Measurements from ENCODE around the gene C1GALT1. TPM values are rescaled to one million over a fixed set of nuclear protein-coding genes. Genes with fewer than 3 reads are reported as not detected.

C1GALT1 gene
- total RNA-seq, 1 donor from 2014 or later: 37.2 TPM

DNA sequence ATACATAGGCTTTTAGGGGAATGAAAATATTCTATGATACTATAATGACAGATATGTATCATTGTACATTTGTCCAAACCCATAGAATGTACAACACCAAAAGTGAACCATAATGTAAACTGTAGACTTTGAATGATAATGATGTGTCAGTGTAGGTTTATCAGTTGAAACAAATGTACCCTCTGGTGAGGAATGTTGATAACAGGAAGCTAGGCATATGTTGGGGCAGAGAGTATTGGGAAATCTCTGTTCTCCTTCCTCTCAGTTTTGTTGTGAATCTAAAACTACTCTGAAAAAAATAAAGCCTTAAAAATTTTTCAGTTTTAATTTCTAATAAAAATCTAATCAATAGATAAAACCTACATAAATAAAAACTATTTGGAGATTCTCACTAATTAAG is 36.9 kb downstream of the C1GALT1 start:
- H3K27ac Mint-ChIP-seq: no peak overlapping the region
- peaks cover 48% of the 10 kb centered on the region for H3K36me3 Mint-ChIP-seq (ENCODE audit: low read depth)
- H3K9me3 Mint-ChIP-seq: no peaks in the 10 kb centered on the region
- intact Hi-C loops (cut with micrococcal nuclease): loop anchor here (5.0 kb wide), 1 partner anchor 37 kb away; the partner anchor contains the start of gene C1GALT1
- no peaks in the 10 kb centered on the region for H3K27me3 Mint-ChIP-seq
- no peak overlapping the region for H3K4me3 Mint-ChIP-seq
- H3K4me1 Mint-ChIP-seq: peaks cover 21% of the 10 kb centered on the region
- no peak for DNase-seq

DNA sequence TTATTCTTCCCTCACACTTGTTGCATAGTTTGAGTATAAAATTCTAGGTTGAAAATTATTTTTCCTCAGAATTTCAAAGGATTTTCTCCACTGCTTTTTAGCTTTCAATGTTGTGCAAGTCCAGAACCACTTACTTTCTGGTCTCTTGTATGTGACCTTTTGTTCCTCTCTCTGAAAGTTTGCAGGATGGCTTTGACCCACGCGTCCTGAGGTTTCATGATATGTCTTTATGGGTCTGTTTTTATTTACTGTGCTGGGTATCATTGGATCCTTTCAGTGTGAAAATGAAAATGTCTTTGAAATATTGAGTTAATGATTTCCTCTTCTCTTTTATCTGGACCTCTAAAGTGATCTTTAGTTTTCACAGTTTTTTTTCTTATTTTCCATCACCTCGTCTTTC is 38.5 kb downstream of the C1GALT1 start:
- Mint-ChIP-seq H3K36me3 (ENCODE audit: low read depth) (peaks cover 37% of the 10 kb centered on the region), H3K9me3 (no peaks in the 10 kb centered on the region), H3K27me3 (no peaks in the 10 kb centered on the region), H3K4me1 (peaks cover 21% of the 10 kb centered on the region), H3K27ac (no peak overlapping the region), H3K4me3 (no peak overlapping the region)
- DNase-seq: no peak
- intact Hi-C loops (cut with micrococcal nuclease): no loop called here

GRCh38 chr7:7221599-7222038 is 39.3 kb downstream of the C1GALT1 start:
- H3K4me1 Mint-ChIP-seq: peaks cover 21% of the 10 kb centered on the region
- no peaks in the 10 kb centered on the region for H3K27me3 Mint-ChIP-seq
- no peak overlapping the region for H3K4me3 Mint-ChIP-seq
- H3K27ac Mint-ChIP-seq: no peak overlapping the region
- no peak for DNase-seq
- H3K36me3 Mint-ChIP-seq (ENCODE audit: low read depth): peaks cover 31% of the 10 kb centered on the region
- no peaks in the 10 kb centered on the region for H3K9me3 Mint-ChIP-seq
- intact Hi-C loops (cut with micrococcal nuclease): no loop called here

GRCh38 chr7:7223250-7223649 is 40.9 kb downstream of the C1GALT1 start:
- DNase-seq: no peak
- no peak overlapping the region for H3K4me3 Mint-ChIP-seq
- H3K27ac Mint-ChIP-seq: no peak overlapping the region
- no peaks in the 10 kb centered on the region for H3K9me3 Mint-ChIP-seq
- peaks cover 21% of the 10 kb centered on the region for H3K36me3 Mint-ChIP-seq (ENCODE audit: low read depth)
- no peaks in the 10 kb centered on the region for H3K27me3 Mint-ChIP-seq
- intact Hi-C loops (cut with micrococcal nuclease): no loop called here
- peaks cover 11% of the 10 kb centered on the region for H3K4me1 Mint-ChIP-seq

- Mint-ChIP-seq H3K4me1 (peaks cover 9% of the 10 kb centered on the region), H3K27ac (no peak overlapping the region), H3K36me3 (ENCODE audit: low read depth) (peaks cover 30% of the 10 kb centered on the region), H3K9me3 (peaks cover 8% of the 10 kb centered on the region), H3K4me3 (no peak overlapping the region), H3K27me3 (no peaks in the 10 kb centered on the region)
- no peak for DNase-seq
- intact Hi-C loops (cut with micrococcal nuclease): no loop called here
Observed at GRCh38 chr7:7226407-7226806, 44.1 kb downstream of the C1GALT1 start.

DNA sequence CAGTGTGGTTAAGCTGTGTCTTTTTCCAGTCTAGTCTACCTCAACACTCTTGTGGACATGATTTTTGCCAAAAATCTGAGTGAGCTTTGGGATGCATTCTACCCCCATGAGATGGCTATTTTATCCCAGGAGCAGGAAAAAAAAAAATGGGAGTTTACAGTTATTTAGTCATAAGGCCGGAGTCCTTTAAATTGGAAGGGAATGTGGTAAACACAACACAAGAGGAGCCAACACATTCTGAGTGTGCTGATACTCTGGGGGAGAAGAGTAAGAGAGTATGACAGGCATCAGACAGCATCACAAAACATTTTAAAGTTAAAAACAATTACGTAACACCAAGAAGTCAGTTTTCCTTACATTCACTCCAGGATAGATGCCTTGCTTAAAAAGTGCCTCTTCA is 46.1 kb downstream of the C1GALT1 start:
- Mint-ChIP-seq H3K36me3 (ENCODE audit: low read depth) (peaks cover 33% of the 10 kb centered on the region), H3K27me3 (no peaks in the 10 kb centered on the region), H3K27ac (no peak overlapping the region), H3K9me3 (peaks cover 14% of the 10 kb centered on the region), H3K4me3 (no peak overlapping the region), H3K4me1 (peaks cover 18% of the 10 kb centered on the region)
- intact Hi-C loops (cut with micrococcal nuclease): no loop called here
- no peak for DNase-seq

- no peaks in the 10 kb centered on the region for H3K27me3 Mint-ChIP-seq
- intact Hi-C loops (cut with micrococcal nuclease): no loop called here
- peaks cover 14% of the 10 kb centered on the region for H3K9me3 Mint-ChIP-seq
Observed at GRCh38 chr7:7228967-7229366, 46.6 kb downstream of the C1GALT1 start.

GRCh38 chr7:7231000-7231399 is 48.7 kb downstream of the C1GALT1 start:
- intact Hi-C loops (cut with micrococcal nuclease): no loop called here
- no peak overlapping the region for H3K27ac Mint-ChIP-seq
- H3K9me3 Mint-ChIP-seq: peaks cover 14% of the 10 kb centered on the region
- no peaks in the 10 kb centered on the region for H3K27me3 Mint-ChIP-seq
- DNase-seq: no peak
- no peak overlapping the region for H3K4me3 Mint-ChIP-seq
- H3K4me1 Mint-ChIP-seq: peaks cover 20% of the 10 kb centered on the region
- peaks cover 41% of the 10 kb centered on the region for H3K36me3 Mint-ChIP-seq (ENCODE audit: low read depth)

More at GRCh38 chr7:7228967-7229366, 46.6 kb downstream of the C1GALT1 start:
- peaks cover 18% of the 10 kb centered on the region for H3K4me1 Mint-ChIP-seq
- no peak for DNase-seq
- no peak overlapping the region for H3K27ac Mint-ChIP-seq
- peaks cover 33% of the 10 kb centered on the region for H3K36me3 Mint-ChIP-seq (ENCODE audit: low read depth)
- H3K4me3 Mint-ChIP-seq: no peak overlapping the region

GRCh38 chr7:7231865-7232264 is 49.5 kb downstream of the C1GALT1 start:
- Mint-ChIP-seq H3K4me1 (peaks cover 20% of the 10 kb centered on the region), H3K27ac (no peak overlapping the region), H3K9me3 (peaks cover 14% of the 10 kb centered on the region), H3K27me3 (no peaks in the 10 kb centered on the region), H3K36me3 (ENCODE audit: low read depth) (peaks cover 44% of the 10 kb centered on the region), H3K4me3 (no peak overlapping the region)
- intact Hi-C loops (cut with micrococcal nuclease): no loop called here
- DNase-seq: no peak

DNA sequence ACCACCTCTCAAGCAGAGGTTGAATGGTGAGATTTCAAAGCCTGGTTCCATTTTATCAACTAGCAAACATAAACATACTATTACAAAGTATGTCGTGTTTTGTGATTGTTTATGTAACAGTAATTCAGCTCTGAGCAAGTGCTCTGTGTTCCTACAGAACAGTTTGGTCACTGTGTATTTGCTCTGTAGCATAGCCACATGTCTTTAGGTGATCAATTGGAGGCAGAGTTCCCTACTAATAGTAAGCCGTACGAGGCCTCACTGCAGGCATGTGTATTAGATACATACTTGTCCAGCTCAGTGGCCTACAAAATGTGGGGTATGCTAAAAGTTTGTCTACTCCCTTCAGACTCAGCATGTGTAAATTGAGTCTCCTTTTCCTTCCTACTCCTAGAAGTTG is 53.0 kb downstream of the C1GALT1 start:
- DNase-seq: no peak
- no peaks in the 10 kb centered on the region for H3K27me3 Mint-ChIP-seq
- H3K9me3 Mint-ChIP-seq: peaks cover 14% of the 10 kb centered on the region
- intact Hi-C loops (cut with micrococcal nuclease): no loop called here
- peaks cover 60% of the 10 kb centered on the region for H3K36me3 Mint-ChIP-seq (ENCODE audit: low read depth)
- H3K4me1 Mint-ChIP-seq: peaks cover 21% of the 10 kb centered on the region
- H3K27ac Mint-ChIP-seq: no peak overlapping the region
- H3K4me3 Mint-ChIP-seq: no peak overlapping the region

DNA sequence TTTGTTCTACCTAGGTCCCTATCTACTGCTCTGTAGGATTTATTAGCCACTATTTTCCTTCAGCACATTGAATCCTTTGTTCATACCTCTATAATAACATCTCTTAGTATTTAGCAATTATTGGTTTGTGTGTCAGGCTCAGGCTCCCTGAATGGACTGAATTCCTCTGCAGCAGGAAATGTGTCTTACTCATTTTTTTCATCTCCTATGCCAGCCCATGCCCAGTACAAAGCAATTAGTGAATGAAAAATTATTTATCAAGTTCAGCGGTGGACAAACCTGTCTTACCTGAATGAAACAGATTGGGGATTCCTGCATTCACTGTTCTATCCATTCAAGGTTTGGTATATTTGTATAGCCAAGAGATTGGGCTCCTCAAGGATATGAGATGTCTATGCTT is 53.7 kb downstream of the C1GALT1 start:
- intact Hi-C loops (cut with micrococcal nuclease): no loop called here
- H3K4me1 Mint-ChIP-seq: peaks cover 21% of the 10 kb centered on the region

DNA sequence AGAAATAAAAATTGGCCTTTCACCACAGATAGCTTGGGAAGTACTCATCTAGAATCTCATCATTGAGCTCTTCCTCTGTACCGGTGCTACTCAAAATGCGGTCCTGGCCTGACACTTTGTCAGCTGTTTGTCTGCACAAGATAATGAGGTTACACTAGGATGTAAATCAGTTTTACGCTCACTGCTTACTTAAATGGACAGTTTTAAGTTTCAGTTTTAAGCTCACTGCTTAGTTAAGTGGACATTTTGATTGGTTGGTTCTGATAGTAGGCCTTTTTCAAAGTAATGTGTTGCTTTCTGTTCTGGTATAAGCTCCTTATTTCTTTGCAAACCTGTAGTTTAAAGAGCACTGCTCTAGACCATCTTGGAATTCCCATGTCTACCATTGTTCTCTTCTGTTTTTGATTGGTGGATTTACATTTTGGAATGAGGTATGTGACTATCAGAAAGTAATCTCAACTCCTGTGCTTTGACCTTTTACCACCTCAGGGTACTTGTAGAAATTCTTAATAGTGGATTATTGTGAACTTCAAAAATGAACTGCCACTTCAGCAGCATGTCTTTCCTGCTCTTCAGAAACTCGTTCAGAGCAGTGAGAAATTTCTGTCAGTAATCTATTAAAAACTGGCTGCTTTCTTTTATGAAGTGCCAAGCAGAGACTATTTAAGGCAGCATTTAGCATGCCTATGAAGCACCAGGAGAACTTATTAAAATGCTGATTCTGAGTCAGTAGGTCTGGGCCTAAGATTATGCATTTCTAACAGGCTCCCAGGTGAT is 55.0 kb downstream of the C1GALT1 start:
- DNase-seq: no peak
- intact Hi-C loops (cut with micrococcal nuclease): no loop called here

More for the DNA sequence above, 53.7 kb downstream of the C1GALT1 start:
- no peak for DNase-seq
- Mint-ChIP-seq H3K9me3 (peaks cover 10% of the 10 kb centered on the region), H3K36me3 (ENCODE audit: low read depth) (peaks cover 58% of the 10 kb centered on the region), H3K4me3 (no peak overlapping the region), H3K27me3 (no peaks in the 10 kb centered on the region), H3K27ac (no peak overlapping the region)

DNA sequence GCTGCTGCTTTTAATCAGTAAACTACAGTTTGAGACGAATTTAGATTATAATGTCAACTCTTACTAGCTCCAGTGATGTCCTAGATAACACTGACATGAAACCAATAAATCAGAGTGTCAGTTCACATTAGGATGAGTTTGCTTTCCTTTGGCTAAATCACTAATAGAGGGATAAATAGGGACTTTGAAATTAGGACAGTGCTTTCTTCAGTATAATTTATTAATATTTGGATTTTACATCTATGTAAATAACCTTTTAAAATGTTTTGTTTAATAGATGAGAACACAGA is 55.6 kb downstream of the C1GALT1 start:
- Mint-ChIP-seq H3K9me3 (no peaks in the 10 kb centered on the region), H3K27ac (no peak overlapping the region), H3K27me3 (no peaks in the 10 kb centered on the region), H3K4me3 (no peak overlapping the region), H3K36me3 (ENCODE audit: low read depth) (peaks cover 52% of the 10 kb centered on the region), H3K4me1 (peaks cover 8% of the 10 kb centered on the region)
- intact Hi-C loops (cut with micrococcal nuclease): no loop called here
- DNase-seq: no peak

More for the DNA sequence above, 55.0 kb downstream of the C1GALT1 start:
- no peak overlapping the region for H3K4me3 Mint-ChIP-seq
- H3K27me3 Mint-ChIP-seq: no peaks in the 10 kb centered on the region
- H3K9me3 Mint-ChIP-seq: no peaks in the 10 kb centered on the region
- no peak overlapping the region for H3K27ac Mint-ChIP-seq
- H3K4me1 Mint-ChIP-seq: peaks cover 8% of the 10 kb centered on the region
- peaks cover 48% of the 10 kb centered on the region for H3K36me3 Mint-ChIP-seq (ENCODE audit: low read depth)

GRCh38 chr7:7239346-7239745 is 57.0 kb downstream of the C1GALT1 start:
- Mint-ChIP-seq H3K36me3 (ENCODE audit: low read depth) (peaks cover 57% of the 10 kb centered on the region), H3K4me1 (peaks cover 5% of the 10 kb centered on the region), H3K4me3 (no peak overlapping the region), H3K27ac (no peak overlapping the region), H3K27me3 (no peaks in the 10 kb centered on the region), H3K9me3 (no peaks in the 10 kb centered on the region)
- DNase-seq: no peak
- intact Hi-C loops (cut with micrococcal nuclease): no loop called here

DNA sequence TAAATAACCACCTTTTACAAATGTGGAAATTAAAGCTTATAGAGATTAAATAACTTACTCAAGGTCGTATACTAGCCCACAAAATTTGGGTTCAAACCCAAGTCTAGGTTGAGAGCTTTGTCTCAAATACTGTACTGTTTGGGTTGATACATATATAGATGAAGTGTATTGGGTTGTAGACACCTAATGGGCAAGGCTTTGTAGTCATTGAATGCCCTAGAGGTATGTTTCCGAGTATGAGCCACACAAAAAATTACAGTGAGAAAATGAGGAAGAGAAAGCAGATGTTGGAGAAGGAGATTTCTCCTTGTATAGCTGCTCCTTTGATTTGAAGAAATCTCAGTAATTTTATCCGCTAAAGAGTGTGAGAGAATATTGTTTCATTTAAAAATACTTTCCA is 60.6 kb downstream of the C1GALT1 start:
- Mint-ChIP-seq H3K4me3 (no peak overlapping the region), H3K36me3 (ENCODE audit: low read depth) (peaks cover 47% of the 10 kb centered on the region), H3K27ac (no peak overlapping the region), H3K27me3 (no peaks in the 10 kb centered on the region), H3K4me1 (peaks cover 4% of the 10 kb centered on the region), H3K9me3 (no peaks in the 10 kb centered on the region)
- no peak for DNase-seq
- intact Hi-C loops (cut with micrococcal nuclease): no loop called here
